Measurements from ENCODE around the gene CPNE7. TPM values are rescaled to one million over a fixed set of nuclear protein-coding genes. Genes with fewer than 3 reads are reported as not detected.

CPNE7 gene
- total RNA-seq, 1 donor from 2014 or later = 21.1 TPM

DNA sequence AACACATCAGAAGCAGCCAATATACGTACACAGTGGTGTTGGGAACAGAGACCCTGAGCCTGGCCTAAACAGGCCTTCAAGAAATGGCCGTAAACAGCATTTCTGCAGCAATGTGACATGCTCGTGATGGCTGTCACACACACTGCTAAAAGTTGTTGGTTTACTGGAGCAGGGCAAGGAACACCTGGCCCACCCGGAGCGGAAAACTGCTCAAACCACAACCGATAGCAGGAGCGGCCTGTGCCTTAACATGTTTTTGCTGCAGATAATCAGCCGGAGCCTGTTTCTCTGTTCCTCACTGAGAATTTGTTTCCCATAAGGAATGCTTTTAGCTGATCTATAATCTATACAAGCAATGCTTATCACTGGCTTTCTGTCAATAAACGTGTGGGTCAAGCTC is 31.9 kb downstream of the CPNE7 start:
- Mint-ChIP-seq H3K27ac (peak overlapping the region; percentile 53), H3K9me3 (no peaks in the 10 kb centered on the region), H3K36me3 (no peaks in the 10 kb centered on the region), H3K4me3 (no peak overlapping the region), H3K27me3 (ENCODE audit: insufficient read depth, low read depth) (peaks cover 4% of the 10 kb centered on the region), H3K4me1 (peaks cover 17% of the 10 kb centered on the region)
- H3K9me3 ChIP-seq (ENCODE audit: low read depth) = no peaks in the 10 kb centered on the region
- H3K4me2 ChIP-seq = no peak overlapping the region
- H3K79me2 ChIP-seq (ENCODE audit: low read depth) = no peaks in the 10 kb centered on the region
- peaks cover 1% of the 10 kb centered on the region for H3F3A ChIP-seq (ENCODE audit: low read depth)
- H3K4me1 ChIP-seq = no peaks in the 10 kb centered on the region
- TF ChIP-seq, protein P1, sequence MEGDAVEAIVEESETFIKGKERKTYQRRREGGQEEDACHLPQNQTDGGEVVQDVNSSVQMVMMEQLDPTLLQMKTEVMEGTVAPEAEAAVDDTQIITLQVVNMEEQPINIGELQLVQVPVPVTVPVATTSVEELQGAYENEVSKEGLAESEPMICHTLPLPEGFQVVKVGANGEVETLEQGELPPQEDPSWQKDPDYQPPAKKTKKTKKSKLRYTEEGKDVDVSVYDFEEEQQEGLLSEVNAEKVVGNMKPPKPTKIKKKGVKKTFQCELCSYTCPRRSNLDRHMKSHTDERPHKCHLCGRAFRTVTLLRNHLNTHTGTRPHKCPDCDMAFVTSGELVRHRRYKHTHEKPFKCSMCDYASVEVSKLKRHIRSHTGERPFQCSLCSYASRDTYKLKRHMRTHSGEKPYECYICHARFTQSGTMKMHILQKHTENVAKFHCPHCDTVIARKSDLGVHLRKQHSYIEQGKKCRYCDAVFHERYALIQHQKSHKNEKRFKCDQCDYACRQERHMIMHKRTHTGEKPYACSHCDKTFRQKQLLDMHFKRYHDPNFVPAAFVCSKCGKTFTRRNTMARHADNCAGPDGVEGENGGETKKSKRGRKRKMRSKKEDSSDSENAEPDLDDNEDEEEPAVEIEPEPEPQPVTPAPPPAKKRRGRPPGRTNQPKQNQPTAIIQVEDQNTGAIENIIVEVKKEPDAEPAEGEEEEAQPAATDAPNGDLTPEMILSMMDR (IDR thresholded peaks at IDR 0.05) = no peak
- TF ChIP-seq EZH2 (IDR thresholded peaks at IDR 0.05) (no peak), EZH2phosphoT487 (IDR thresholded peaks at IDR 0.05) (no peak)
- H3K27ac ChIP-seq = no peak overlapping the region
- peaks cover 6% of the 10 kb centered on the region for H3K27me3 ChIP-seq
- H3K36me3 ChIP-seq = no peaks in the 10 kb centered on the region
- no peaks in the 10 kb centered on the region for H4K20me1 ChIP-seq (ENCODE audit: low read depth)
- DNase-seq (ENCODE audit: low spot score) = no peak
- no peak overlapping the region for H3K4me3 ChIP-seq
- H3K9ac ChIP-seq = no peak overlapping the region
- H2AFZ ChIP-seq (replicated peaks) = no peak overlapping the region

- H3K4me2 ChIP-seq = no peak overlapping the region
- no peaks in the 10 kb centered on the region for H3F3A ChIP-seq (ENCODE audit: low read depth)
- no peaks in the 10 kb centered on the region for H3K79me2 ChIP-seq (ENCODE audit: low read depth)
- H3K36me3 Mint-ChIP-seq = no peaks in the 10 kb centered on the region
- no peak for DNase-seq (ENCODE audit: low spot score)
- TF ChIP-seq EZH2phosphoT487 (IDR thresholded peaks at IDR 0.05) (no peak), EZH2 (IDR thresholded peaks at IDR 0.05) (no peak)
- TF ChIP-seq, protein P1 (IDR thresholded peaks at IDR 0.05) = no peak
- H3K27me3 Mint-ChIP-seq (ENCODE audit: insufficient read depth, low read depth) = peaks cover 10% of the 10 kb centered on the region
- no peak overlapping the region for H3K4me3 ChIP-seq
- H2AFZ ChIP-seq (replicated peaks) = no peak overlapping the region
- no peaks in the 10 kb centered on the region for H3K36me3 ChIP-seq
- no peak overlapping the region for H3K27ac ChIP-seq
- H3K4me1 Mint-ChIP-seq = peaks cover 17% of the 10 kb centered on the region
- no peak overlapping the region for H3K9ac ChIP-seq
- H3K9me3 Mint-ChIP-seq = peaks cover 2% of the 10 kb centered on the region
- peaks cover 4% of the 10 kb centered on the region for H3K4me1 ChIP-seq
- H3K4me3 Mint-ChIP-seq = no peak overlapping the region
- no peaks in the 10 kb centered on the region for H3K9me3 ChIP-seq (ENCODE audit: low read depth)
- H3K27me3 ChIP-seq = peaks cover 2% of the 10 kb centered on the region
- H4K20me1 ChIP-seq (ENCODE audit: low read depth) = no peaks in the 10 kb centered on the region
- peak overlapping the region; percentile 53 for H3K27ac Mint-ChIP-seq
Observed at GRCh38 chr16:89607937-89608740, 32.6 kb downstream of the CPNE7 start.

- peaks cover 13% of the 10 kb centered on the region for H3K27me3 Mint-ChIP-seq (ENCODE audit: insufficient read depth, low read depth)
- H4K20me1 ChIP-seq (ENCODE audit: low read depth) = no peaks in the 10 kb centered on the region
- H3K36me3 Mint-ChIP-seq = no peaks in the 10 kb centered on the region
- H3K4me3 ChIP-seq = no peak overlapping the region
- TF ChIP-seq, protein P1 (IDR thresholded peaks at IDR 0.05) = no peak
- TF ChIP-seq EZH2 (IDR thresholded peaks at IDR 0.05) = no peak
- no peak for TF ChIP-seq EZH2phosphoT487 (IDR thresholded peaks at IDR 0.05)
- H3K4me3 Mint-ChIP-seq = no peak overlapping the region
- no peaks in the 10 kb centered on the region for H3K9me3 ChIP-seq (ENCODE audit: low read depth)
- no peak overlapping the region for H3K27ac Mint-ChIP-seq
- peaks cover 2% of the 10 kb centered on the region for H3K9me3 Mint-ChIP-seq
- no peaks in the 10 kb centered on the region for H3K79me2 ChIP-seq (ENCODE audit: low read depth)
- H3K4me2 ChIP-seq = no peak overlapping the region
- no peak for DNase-seq (ENCODE audit: low spot score)
- no peak overlapping the region for H3K27ac ChIP-seq
- no peaks in the 10 kb centered on the region for H3K36me3 ChIP-seq
- H3K4me1 Mint-ChIP-seq = peaks cover 21% of the 10 kb centered on the region
- no peaks in the 10 kb centered on the region for H3F3A ChIP-seq (ENCODE audit: low read depth)
- H3K27me3 ChIP-seq = no peaks in the 10 kb centered on the region
- peaks cover 9% of the 10 kb centered on the region for H3K4me1 ChIP-seq
- no peak overlapping the region for H3K9ac ChIP-seq
- H2AFZ ChIP-seq (replicated peaks) = no peak overlapping the region
Observed at GRCh38 chr16:89610108-89610453, 34.5 kb downstream of the CPNE7 start.
